ENCODE data around the gene MAN1A2. TPM values are rescaled to one million over a fixed set of nuclear protein-coding genes. Genes with fewer than 3 reads are reported as not detected.

The MAN1A2 gene
- total RNA-seq, 1 experiment from 2014 or later = 38.1 TPM

DNA sequence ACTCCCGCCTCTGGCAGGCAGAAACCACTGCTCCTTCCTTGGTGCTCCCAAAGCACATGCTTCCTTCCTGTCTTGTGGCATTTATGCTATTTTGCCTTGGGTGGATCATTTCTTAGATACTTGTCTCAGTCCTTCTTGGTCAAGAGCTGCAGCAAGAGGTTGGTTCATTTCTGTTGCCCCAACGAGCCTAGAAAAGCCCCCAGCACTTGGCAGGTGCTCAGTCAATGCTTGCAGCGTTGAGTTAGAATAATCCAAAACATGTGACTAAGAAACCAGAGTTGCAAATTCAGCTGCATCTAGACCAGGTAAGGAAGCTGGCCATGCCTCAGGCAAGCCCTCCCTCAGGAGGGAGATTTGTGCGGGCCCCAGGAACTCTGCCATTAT is 196.2 kb downstream of the MAN1A2 start:
- H3K27me3 ChIP-seq (ENCODE audit: insufficient read depth, low read length) = no peaks in the 10 kb centered on the region
- ChIA-PET CTCF (no interaction called here), RAD21 (ENCODE audit: low non-redundant PET in 1 of 2, low total read pairs in 2 of 2, uncharacterized antibody in 2 of 2, unreplicated experiment in 2 of 2) (no interaction called here), POLR2A (no interaction called here)
- no peaks in the 10 kb centered on the region for H4K20me1 ChIP-seq (ENCODE audit: insufficient read depth)
- no peak overlapping the region for H3K4me2 ChIP-seq (ENCODE audit: low read length)
- no peak overlapping the region for H3K9ac ChIP-seq (ENCODE audit: low read length)
- H3K4me1 ChIP-seq (ENCODE audit: control insufficient read depth in 1 of 2, insufficient read depth in 2 of 2, low read length in 2 of 2) = no peaks in the 10 kb centered on the region
- H3K9me2 ChIP-seq (ENCODE audit: insufficient read depth) = no peaks in the 10 kb centered on the region
- H3K4me3 ChIP-seq (replicated peaks in 1 of 2; ENCODE audit: low read depth in 1 of 2, low read length in 2 of 2) = no peak overlapping the region
- H2AFZ ChIP-seq (ENCODE audit: low read depth, low read length, poor library complexity, severe bottlenecking) = no peak overlapping the region
- intact Hi-C loops (cut with micrococcal nuclease) = no loop called here
- DNase-seq (ENCODE audit: low read depth, low spot score) = no peak
- no TSS peak for BruUV-seq (replicated peaks)
- no peak for TF ChIP-seq YY1 (IDR thresholded peaks at IDR 0.05; ENCODE audit: extremely low read depth, insufficient replicate concordance, low read depth, low read length)
- TF ChIP-seq POLR2A (IDR thresholded peaks at IDR 0.05; ENCODE audit: borderline replicate concordance, extremely low read depth, insufficient read depth, insufficient read length) = no peak
- no peak for TF ChIP-seq CEBPB (IDR thresholded peaks at IDR 0.05; ENCODE audit: low read depth)
- TF ChIP-seq SP1 (IDR thresholded peaks at IDR 0.05; ENCODE audit: low read depth) = no peak
- TF ChIP-seq SRF (IDR thresholded peaks at IDR 0.05; ENCODE audit: low read depth) = no peak
- TF ChIP-seq, protein P1, sequence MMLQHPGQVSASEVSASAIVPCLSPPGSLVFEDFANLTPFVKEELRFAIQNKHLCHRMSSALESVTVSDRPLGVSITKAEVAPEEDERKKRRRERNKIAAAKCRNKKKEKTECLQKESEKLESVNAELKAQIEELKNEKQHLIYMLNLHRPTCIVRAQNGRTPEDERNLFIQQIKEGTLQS (IDR thresholded peaks at IDR 0.05) = no peak
- TF ChIP-seq CBX3 (IDR thresholded peaks at IDR 0.05; ENCODE audit: low read depth) = no peak
- TF ChIP-seq ZNF274 (IDR thresholded peaks at IDR 0.05; ENCODE audit: low read depth, low read length) = no peak
- TF ChIP-seq, protein P2, sequence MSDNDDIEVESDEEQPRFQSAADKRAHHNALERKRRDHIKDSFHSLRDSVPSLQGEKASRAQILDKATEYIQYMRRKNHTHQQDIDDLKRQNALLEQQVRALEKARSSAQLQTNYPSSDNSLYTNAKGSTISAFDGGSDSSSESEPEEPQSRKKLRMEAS (IDR thresholded peaks at IDR 0.05) = no peak
- no peaks in the 10 kb centered on the region for H3K79me2 ChIP-seq (ENCODE audit: insufficient read depth, low read length)
- H3K9me3 ChIP-seq (ENCODE audit: control insufficient read depth in 1 of 2, insufficient read depth in 1 of 2, low read depth in 1 of 2, low read length in 2 of 2) = no peaks in the 10 kb centered on the region
- H3K36me3 ChIP-seq (ENCODE audit: control insufficient read depth in 1 of 2, insufficient read depth in 2 of 2, low read length in 2 of 2) = no peaks in the 10 kb centered on the region
- no peak overlapping the region for H3K27ac ChIP-seq (ENCODE audit: low read depth, low read length)
- ATAC-seq = no peak

DNA sequence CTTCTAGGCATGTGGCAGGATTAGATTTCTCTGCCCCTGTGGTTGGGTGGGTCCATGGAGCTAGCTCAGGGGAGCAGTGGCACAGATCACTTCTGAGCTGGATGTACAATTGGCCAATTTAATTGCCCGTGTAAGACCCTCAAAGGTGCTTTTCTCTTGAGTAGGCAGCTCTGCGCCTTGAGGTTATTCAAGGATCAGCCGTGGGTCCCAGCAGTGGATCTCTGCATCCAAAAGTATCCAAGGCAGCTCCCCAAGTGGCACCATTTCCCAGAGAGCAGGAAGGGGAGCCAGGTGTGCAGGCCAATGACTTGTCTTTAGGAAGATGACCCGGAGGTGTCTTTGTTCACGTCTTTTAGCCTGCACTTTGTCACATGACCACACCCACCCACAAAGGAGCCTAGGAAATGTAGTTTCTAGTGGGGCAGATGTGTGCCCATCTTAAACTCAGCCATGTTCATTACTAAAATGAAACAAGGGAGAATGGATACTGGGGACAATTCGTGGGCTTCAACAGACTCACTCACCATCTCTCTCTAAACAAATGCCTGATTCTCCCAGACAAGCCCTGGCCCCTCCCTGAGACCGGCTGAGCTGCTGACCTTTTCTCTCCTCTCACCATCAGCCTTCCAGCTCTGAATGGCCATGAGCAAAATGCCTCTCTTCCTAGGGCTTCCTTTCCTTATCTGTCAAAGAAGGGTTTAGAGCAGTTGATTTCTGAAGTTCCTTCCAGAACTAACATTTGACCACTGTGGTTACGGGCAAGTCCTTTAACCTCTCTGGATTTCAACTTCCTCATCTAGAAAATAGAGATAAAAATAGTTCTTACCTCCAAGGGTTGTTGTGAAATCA is 197.2 kb downstream of the MAN1A2 start:
- H3K27ac ChIP-seq (ENCODE audit: low read depth, low read length) = no peak overlapping the region
- H3K79me2 ChIP-seq (ENCODE audit: insufficient read depth, low read length) = no peaks in the 10 kb centered on the region
- DNase-seq (ENCODE audit: low read depth, low spot score) (no peak), ATAC-seq (no peak)
- H4K20me1 ChIP-seq (ENCODE audit: insufficient read depth) = no peaks in the 10 kb centered on the region
- CTCF ChIA-PET = no interaction called here
- H3K36me3 ChIP-seq (ENCODE audit: control insufficient read depth in 1 of 2, insufficient read depth in 2 of 2, low read length in 2 of 2) = no peaks in the 10 kb centered on the region
- no peak overlapping the region for H3K4me2 ChIP-seq (ENCODE audit: low read length)
- no TSS peak for BruUV-seq (replicated peaks)
- H3K9me2 ChIP-seq (ENCODE audit: insufficient read depth) = no peaks in the 10 kb centered on the region
- no peak overlapping the region for H2AFZ ChIP-seq (ENCODE audit: low read depth, low read length, poor library complexity, severe bottlenecking)
- H3K4me3 ChIP-seq (replicated peaks in 1 of 2; ENCODE audit: low read depth in 1 of 2, low read length in 2 of 2) = no peak overlapping the region
- RAD21 ChIA-PET (ENCODE audit: low non-redundant PET in 1 of 2, low total read pairs in 2 of 2, uncharacterized antibody in 2 of 2, unreplicated experiment in 2 of 2) = no interaction called here
- H3K27me3 ChIP-seq (ENCODE audit: insufficient read depth, low read length) = no peaks in the 10 kb centered on the region
- intact Hi-C loops (cut with micrococcal nuclease) = no loop called here
- no peaks in the 10 kb centered on the region for H3K9me3 ChIP-seq (ENCODE audit: control insufficient read depth in 1 of 2, insufficient read depth in 1 of 2, low read depth in 1 of 2, low read length in 2 of 2)
- no peak overlapping the region for H3K9ac ChIP-seq (ENCODE audit: low read length)
- POLR2A ChIA-PET = no interaction called here
- no peaks in the 10 kb centered on the region for H3K4me1 ChIP-seq (ENCODE audit: control insufficient read depth in 1 of 2, insufficient read depth in 2 of 2, low read length in 2 of 2)
- TF ChIP-seq CEBPB (IDR thresholded peaks at IDR 0.05; ENCODE audit: low read depth) (no peak), SRF (IDR thresholded peaks at IDR 0.05; ENCODE audit: low read depth) (no peak)
- TF ChIP-seq, protein P3, sequence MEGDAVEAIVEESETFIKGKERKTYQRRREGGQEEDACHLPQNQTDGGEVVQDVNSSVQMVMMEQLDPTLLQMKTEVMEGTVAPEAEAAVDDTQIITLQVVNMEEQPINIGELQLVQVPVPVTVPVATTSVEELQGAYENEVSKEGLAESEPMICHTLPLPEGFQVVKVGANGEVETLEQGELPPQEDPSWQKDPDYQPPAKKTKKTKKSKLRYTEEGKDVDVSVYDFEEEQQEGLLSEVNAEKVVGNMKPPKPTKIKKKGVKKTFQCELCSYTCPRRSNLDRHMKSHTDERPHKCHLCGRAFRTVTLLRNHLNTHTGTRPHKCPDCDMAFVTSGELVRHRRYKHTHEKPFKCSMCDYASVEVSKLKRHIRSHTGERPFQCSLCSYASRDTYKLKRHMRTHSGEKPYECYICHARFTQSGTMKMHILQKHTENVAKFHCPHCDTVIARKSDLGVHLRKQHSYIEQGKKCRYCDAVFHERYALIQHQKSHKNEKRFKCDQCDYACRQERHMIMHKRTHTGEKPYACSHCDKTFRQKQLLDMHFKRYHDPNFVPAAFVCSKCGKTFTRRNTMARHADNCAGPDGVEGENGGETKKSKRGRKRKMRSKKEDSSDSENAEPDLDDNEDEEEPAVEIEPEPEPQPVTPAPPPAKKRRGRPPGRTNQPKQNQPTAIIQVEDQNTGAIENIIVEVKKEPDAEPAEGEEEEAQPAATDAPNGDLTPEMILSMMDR (IDR thresholded peaks at IDR 0.05 in 2 of 3, conservative IDR thresholded peaks at IDR 0.05 in 1 of 3; ENCODE audit: borderline replicate concordance in 1 of 3, insufficient read depth in 1 of 3, low read depth in 2 of 3, low read length in 2 of 3) = no peak
- TF ChIP-seq, protein P4, sequence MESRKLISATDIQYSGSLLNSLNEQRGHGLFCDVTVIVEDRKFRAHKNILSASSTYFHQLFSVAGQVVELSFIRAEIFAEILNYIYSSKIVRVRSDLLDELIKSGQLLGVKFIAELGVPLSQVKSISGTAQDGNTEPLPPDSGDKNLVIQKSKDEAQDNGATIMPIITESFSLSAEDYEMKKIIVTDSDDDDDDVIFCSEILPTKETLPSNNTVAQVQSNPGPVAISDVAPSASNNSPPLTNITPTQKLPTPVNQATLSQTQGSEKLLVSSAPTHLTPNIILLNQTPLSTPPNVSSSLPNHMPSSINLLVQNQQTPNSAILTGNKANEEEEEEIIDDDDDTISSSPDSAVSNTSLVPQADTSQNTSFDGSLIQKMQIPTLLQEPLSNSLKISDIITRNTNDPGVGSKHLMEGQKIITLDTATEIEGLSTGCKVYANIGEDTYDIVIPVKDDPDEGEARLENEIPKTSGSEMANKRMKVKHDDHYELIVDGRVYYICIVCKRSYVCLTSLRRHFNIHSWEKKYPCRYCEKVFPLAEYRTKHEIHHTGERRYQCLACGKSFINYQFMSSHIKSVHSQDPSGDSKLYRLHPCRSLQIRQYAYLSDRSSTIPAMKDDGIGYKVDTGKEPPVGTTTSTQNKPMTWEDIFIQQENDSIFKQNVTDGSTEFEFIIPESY (IDR thresholded peaks at IDR 0.05; ENCODE audit: extremely low read depth, insufficient replicate concordance, low read length) = no peak
- TF ChIP-seq, protein P1 (IDR thresholded peaks at IDR 0.05) = no peak

Data from HCT116 (cell line).